NK-92 treated with Interleukin-12 subunit alpha and Interleukin-12 subunit beta, amount 100 ng/mL, for 24 hours (cell line): ENCODE measurements around the gene MAK.
"Not testable (repeated sequence)": the region's sequence is repeated elsewhere in the genome, so short reads cannot be mapped to it uniquely, and the experiment has no call there.

Experiments used
- DNase-seq: peaks from one replicate; lab custom pipeline; 2025; lab: John Stamatoyannopoulos, UW

The MAK gene

GRCh38 chr6:10725716-10726115 lies 112.6 kb downstream of the MAK start:
- no peak for DNase-seq

- no peak for DNase-seq
These were observed 113.3 kb downstream of the MAK start for GRCh38 chr6:10725044-10725443.

GRCh38 chr6:10723567-10723881 lies 114.8 kb downstream of the MAK start:
- DNase-seq, result no peak

- DNase-seq, result no peak
These were observed 115.3 kb downstream of the MAK start, which contains the start of gene TMEM14C for GRCh38 chr6:10722820-10723566. TMEM14C (plus strand) TSS chr6:10723070; CDS start chr6:10724614, 1,544 bp downstream.

- no peak for DNase-seq
These were observed 115.8 kb downstream of the MAK start for GRCh38 chr6:10722570-10722819.

GRCh38 chr6:10721850-10722569 lies 116.3 kb downstream of the MAK start:
- DNase-seq, result no peak

GRCh38 chr6:10720960-10721849 lies 117.1 kb downstream of the MAK start:
- DNase-seq, result not testable (repeated sequence)

GRCh38 chr6:10720265-10720959 lies 117.9 kb downstream of the MAK start:
- no peak for DNase-seq

- DNase-seq, result no peak
These were observed 118.4 kb downstream of the MAK start for GRCh38 chr6:10719964-10720264.

- DNase-seq, result no peak
These were observed 118.9 kb downstream of the MAK start for GRCh38 chr6:10719296-10719963.

GRCh38 chr6:10713962-10714361 lies 124.4 kb downstream of the MAK start:
- DNase-seq, result no peak
